GM10248 (cell line): Measurements from ENCODE around the gene DNAJC28.
"Not testable (repeated sequence)": the region's sequence is repeated elsewhere in the genome, so short reads cannot be mapped to it uniquely, and the experiment has no call there.

Experiments used
- CTCF ChIA-PET: fragments of 300-600 bp; sonication (Branson Sonifier 250); formaldehyde crosslinking; extraction: SDS; loops from one replicate; lab custom pipeline; 2021; ENCODE audit warnings: antibody characterized with exemption; lab: Yijun Ruan, JAX
- POLR2A ChIA-PET: fragments of 350-650 bp; sonication (Branson Sonifier 250); formaldehyde crosslinking; extraction: SDS; loops from one replicate; lab custom pipeline; 2020; ENCODE audit warnings: antibody characterized with exemption; lab: Yijun Ruan, JAX
- DNase-seq: peaks from one replicate; pipeline ENCODE4 v3.0.0; 2012; ENCODE audit errors: extremely low spot score
- CTCF ChIP-seq: IDR thresholded peaks from 2 replicates; pipeline ENCODE4 v1.5.1; 2012; ENCODE audit warnings: mild to moderate bottlenecking, low read depth; ENCODE audit errors: extremely low read depth, missing control alignments, control extremely low read depth

Gene DNAJC28

DNA sequence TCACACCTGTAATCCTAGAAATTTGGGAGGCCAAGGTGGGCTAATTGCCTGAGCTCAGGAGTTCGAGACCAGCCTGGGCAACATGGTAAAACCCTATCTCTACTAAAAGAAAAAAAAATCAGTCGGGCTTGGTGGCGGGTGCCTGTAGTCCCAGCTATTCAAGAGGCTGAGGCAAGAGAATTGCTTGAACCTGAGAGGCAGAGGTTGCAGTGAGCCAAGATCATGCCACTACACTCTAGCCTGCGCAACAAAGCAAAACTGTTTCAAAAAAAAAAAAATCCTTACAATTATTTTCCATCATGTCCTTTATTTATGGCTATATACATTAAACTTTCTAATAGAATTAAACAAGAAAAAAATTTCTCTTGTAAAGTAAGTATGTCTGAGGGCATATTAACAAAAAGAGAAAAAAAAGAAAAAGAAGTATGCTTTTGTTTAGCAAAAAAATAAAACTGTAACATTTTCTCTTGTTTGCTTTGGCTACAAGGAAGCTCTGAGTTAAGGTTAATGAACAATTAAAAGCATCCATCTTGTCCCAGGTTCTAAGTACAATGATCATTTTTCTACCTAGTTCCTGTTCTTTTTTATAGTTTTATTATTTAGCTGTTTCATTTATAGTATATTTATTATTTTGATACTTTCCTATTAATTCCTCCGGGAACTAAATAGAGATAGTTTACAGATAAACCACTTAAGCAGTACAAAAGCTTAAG lies 29.8 kb downstream of the DNAJC28 start:
- DNase-seq: no peak
- ChIA-PET POLR2A (interaction anchor here (0.6 kb wide), 1 partner anchor 18 kb away, joined by 4 read pairs; the partner anchor contains the start of gene TMEM50B), CTCF (interaction anchor here (1.0 to 4.0 kb wide), 5 partner anchors 10 to 264 kb away, joined by 4 to 17 read pairs (median 8); no protein-coding TSS in a partner anchor)
- no peak for TF ChIP-seq CTCF

DNA sequence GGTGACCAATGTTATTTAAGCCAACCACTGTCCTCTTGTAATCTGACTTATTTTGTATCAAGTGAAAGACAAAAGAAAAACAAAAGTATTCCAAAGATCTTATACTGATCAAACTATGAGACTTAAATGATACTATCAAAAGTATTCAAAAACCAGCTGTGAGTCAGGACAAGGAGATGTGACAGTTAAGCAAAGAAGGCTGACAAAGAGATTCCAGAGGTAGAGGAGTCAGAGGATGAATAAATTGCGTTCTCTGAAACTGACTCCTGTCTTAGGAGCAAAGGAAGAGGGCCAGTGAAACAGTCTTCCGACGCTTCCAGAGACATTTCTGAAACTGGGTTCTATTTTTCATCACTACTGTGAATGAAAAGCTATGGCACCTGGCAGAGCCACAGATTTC lies 32.7 kb downstream of the DNAJC28 start:
- CTCF ChIA-PET: interaction anchor here (0.5 to 7.7 kb wide), 4 partner anchors 10 to 262 kb away, joined by 3 to 44 read pairs (median 5); no protein-coding TSS in a partner anchor
- TF ChIP-seq CTCF: no peak
- POLR2A ChIA-PET: no interaction called here
- DNase-seq: no peak

DNA sequence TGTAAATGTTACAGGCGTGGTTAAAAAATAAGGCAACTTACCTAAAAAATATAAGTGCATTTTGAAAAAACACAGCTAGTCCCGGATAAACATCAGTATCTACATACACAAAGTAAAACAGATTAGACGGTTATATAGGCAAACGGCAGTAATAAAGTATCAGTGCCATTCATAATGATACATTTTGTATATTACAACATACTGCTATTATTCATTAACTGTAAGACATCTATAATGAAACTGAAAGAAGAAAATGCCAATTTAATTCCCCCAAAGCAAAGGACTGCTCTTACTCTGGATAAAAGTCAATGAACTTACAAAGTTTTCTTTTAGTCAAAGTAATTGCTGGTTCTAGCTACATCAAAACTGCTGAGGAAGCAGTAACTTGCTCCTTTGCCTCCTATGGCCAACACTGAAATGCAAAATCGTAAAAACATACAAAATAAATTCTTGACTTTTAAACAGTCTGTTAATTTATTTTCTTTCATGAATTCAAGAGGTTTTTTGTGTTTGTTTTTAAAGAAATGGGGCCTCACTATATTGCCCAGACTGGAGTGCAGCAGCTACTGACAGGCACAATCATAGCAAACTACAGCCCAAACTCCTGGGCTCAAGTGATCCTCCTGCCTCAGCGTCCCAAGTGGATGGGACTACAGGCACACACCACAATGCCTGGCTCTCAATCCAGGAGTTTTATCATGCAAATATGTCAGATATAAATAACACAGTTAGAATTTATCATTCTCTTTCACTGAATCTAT lies 35.6 kb downstream of the DNAJC28 start:
- POLR2A ChIA-PET: interaction anchor here (0.6 kb wide), 1 partner anchor 11 kb away, joined by 3 read pairs; no protein-coding TSS in a partner anchor
- DNase-seq: no peak
- CTCF ChIA-PET: interaction anchor here (1.2 to 7.7 kb wide), 6 partner anchors 10 to 515 kb away, joined by 4 to 44 read pairs (median 5); no protein-coding TSS in a partner anchor
- TF ChIP-seq CTCF: no peak

- no peak for DNase-seq
- TF ChIP-seq CTCF: no peak
- CTCF ChIA-PET: interaction anchor here (0.7 to 7.7 kb wide), 8 partner anchors 7 to 255 kb away, joined by 3 to 44 read pairs (median 4); partner anchors contain the start of gene IFNAR2
- POLR2A ChIA-PET: no interaction called here
Measured at GRCh38 chr21:33452362-33452761, 39.2 kb downstream of the DNAJC28 start.

DNA sequence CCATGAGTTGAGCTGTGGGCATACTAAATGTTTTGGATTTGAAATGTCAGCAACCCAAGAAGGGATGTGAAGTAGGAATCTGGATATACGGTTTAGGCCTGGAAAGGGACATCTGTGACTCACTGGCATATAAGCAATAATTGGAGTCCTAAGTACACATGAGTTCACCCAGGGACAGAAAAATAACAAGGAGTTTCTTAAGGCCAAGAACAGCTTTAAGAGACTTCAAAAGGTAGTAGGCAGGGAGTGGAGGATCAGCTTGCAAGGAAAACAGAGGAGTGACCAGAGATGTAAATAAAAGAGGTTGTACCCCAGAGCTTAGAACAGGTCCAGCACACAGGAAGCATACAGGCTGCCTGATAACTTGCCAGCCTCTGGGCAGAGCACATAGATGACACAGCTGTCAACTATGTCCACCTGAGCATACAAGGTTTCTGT lies 39.9 kb downstream of the DNAJC28 start:
- CTCF ChIA-PET: interaction anchor here (0.9 to 1.5 kb wide), 7 partner anchors 10 to 254 kb away, joined by 3 to 5 read pairs (median 3); partner anchors contain the start of gene IFNAR2
- DNase-seq: no peak
- no peak for TF ChIP-seq CTCF
- POLR2A ChIA-PET: no interaction called here

GRCh38 chr21:33449616-33450015 lies 41.9 kb downstream of the DNAJC28 start:
- CTCF ChIA-PET: interaction anchor here (0.7 to 2.5 kb wide), 5 partner anchors 12 to 253 kb away, joined by 4 to 10 read pairs (median 8); no protein-coding TSS in a partner anchor
- DNase-seq: no peak
- POLR2A ChIA-PET: no interaction called here

GRCh38 chr21:33446620-33447019 lies 44.9 kb downstream of the DNAJC28 start:
- ChIA-PET POLR2A (interaction anchor here (0.7 kb wide), 2 partner anchors 8 to 178 kb away, joined by 5 to 6 read pairs; no protein-coding TSS in a partner anchor), CTCF (interaction anchor here (0.6 to 4.8 kb wide), 14 partner anchors 9 to 507 kb away, joined by 3 to 74 read pairs (median 10); no protein-coding TSS in a partner anchor)
- DNase-seq: not testable (repeated sequence)

More at GRCh38 chr21:33449616-33450015, 41.9 kb downstream of the DNAJC28 start:
- TF ChIP-seq CTCF: no peak
